Thymus (tissue), 11 donors: ENCODE results near the gene ABCG1. TPM values are rescaled to one million over a fixed set of nuclear protein-coding genes. Genes with fewer than 3 reads are reported as not detected.

Experiments used
- DNase-seq, 9 donors: peaks; one replicate each; pipeline ENCODE4 v3.0.0-alpha.2; 2013; ENCODE audit warnings: low spot score in 9 of 9, low read depth in 6 of 9, missing footprints in 1 of 9
- H3K27ac ChIP-seq, 2 donors: one replicate each; pipeline ENCODE4 v1.5.1; 2013; ENCODE audit warnings: control low read depth in 1 of 2, low read depth in 1 of 2, low read length in 1 of 2, mild to moderate bottlenecking in 1 of 2, moderate library complexity in 1 of 2
- H3K27me3 ChIP-seq, 2 donors: one replicate each; pipeline ENCODE4 v1.5.1; 2013; ENCODE audit warnings: low read length in 1 of 2; ENCODE audit not compliant: control insufficient read depth in 2 of 2, insufficient read depth in 1 of 2
- H3K36me3 ChIP-seq, 2 donors: one replicate each; pipeline ENCODE4 v1.5.1; 2013; ENCODE audit warnings: low read length in 1 of 2, mild to moderate bottlenecking in 1 of 2, moderate library complexity in 1 of 2; ENCODE audit not compliant: control insufficient read depth in 2 of 2, insufficient read depth in 2 of 2
- H3K4me1 ChIP-seq, 2 donors: one replicate each; pipeline ENCODE4 v1.5.1; 2013; ENCODE audit warnings: low read length in 2 of 2; ENCODE audit not compliant: control insufficient read depth in 2 of 2, insufficient read depth in 2 of 2
- H3K4me3 ChIP-seq, 2 donors: one replicate each; pipeline ENCODE4 v1.5.1; 2013; ENCODE audit warnings: low read length in 2 of 2, control low read depth in 1 of 2, mild to moderate bottlenecking in 1 of 2
- H3K9me3 ChIP-seq, 2 donors: one replicate each; pipeline ENCODE4 v1.5.1; 2013; ENCODE audit warnings: low read length in 1 of 2, mild to moderate bottlenecking in 1 of 2; ENCODE audit not compliant: control insufficient read depth in 2 of 2, insufficient read depth in 1 of 2
- WGBS: extraction: QIAGEN DNeasy Blood & Tissue Kit; methylation state at CpG from one replicate; pipeline ENCODE4 v1.1.7; 2013; 5-methylcytosine and 5-hydroxymethylcytosine counted together
- polyA plus RNA-seq: library from polyadenylated mRNA; stranded (reverse); fragments of 200-250 nt; gene quantifications from one replicate; pipeline ENCODE4 v1.2.3, GENCODE V29; 2013
- total RNA-seq: library from RNA; stranded (reverse); fragments of 120-200 nt; gene quantifications from one replicate; pipeline ENCODE4 v1.2.4, GENCODE V29; 2013
- donor health status: healthy.

The ABCG1 gene
- total and polyA plus RNA-seq, 2 donors: 20.5 to 28.8 TPM

GRCh38 chr21:42237577-42237976, 18.6 kb downstream of the ABCG1 start:
- Histone ChIP-seq H3K27ac (peak overlapping the region; percentile 29 to 40), H3K36me3 (no peaks in the 10 kb centered on the region), H3K4me3 (no peak overlapping the region), H3K27me3 (no peaks in the 10 kb centered on the region), H3K4me1 (peaks cover 77 to 84% of the 10 kb centered on the region in 2 donors), H3K9me3 (peaks cover 0 to 3% of the 10 kb centered on the region in 2 donors)
- DNase-seq: peak in 1 of 9 donors; percentile 75
- 19% methylated on average over 3 of the region's 3 CpGs for WGBS

GRCh38 chr21:42238185-42238934, 19.4 kb downstream of the ABCG1 start:
- Histone ChIP-seq H3K4me3 (peak overlapping the region in 1 of 2 donors; percentile 18), H3K27me3 (no peaks in the 10 kb centered on the region), H3K4me1 (peaks cover 74 to 81% of the 10 kb centered on the region in 2 donors), H3K9me3 (peaks cover 2 to 6% of the 10 kb centered on the region in 2 donors), H3K27ac (peak overlapping the region; percentile 27 to 31), H3K36me3 (no peaks in the 10 kb centered on the region)
- peak in 1 of 9 donors; percentile 61 for DNase-seq
- 47% methylated on average over 12 of the region's 12 CpGs for WGBS

- Histone ChIP-seq H3K4me1 (peaks cover 62 to 69% of the 10 kb centered on the region in 2 donors), H3K27me3 (no peaks in the 10 kb centered on the region), H3K27ac (no peak overlapping the region), H3K4me3 (no peak overlapping the region), H3K9me3 (peaks cover 2 to 6% of the 10 kb centered on the region in 2 donors), H3K36me3 (peaks cover 0 to under 1% of the 10 kb centered on the region in 2 donors)
- 98% methylated on average over 8 of the region's 8 CpGs for WGBS
- DNase-seq: no peak
Observed at GRCh38 chr21:42239556-42239955, 20.6 kb downstream of the ABCG1 start.

- peaks cover 62 to 65% of the 10 kb centered on the region in 2 donors for H3K4me1 ChIP-seq
- no peaks in the 10 kb centered on the region for H3K27me3 ChIP-seq
- no peak overlapping the region for H3K4me3 ChIP-seq
- H3K36me3 ChIP-seq: peaks cover 0 to 5% of the 10 kb centered on the region in 2 donors
- 77% methylated on average over 8 of the region's 8 CpGs for whole genome bisulfite sequencing
- no peak for DNase-seq
- peaks cover 2 to 6% of the 10 kb centered on the region in 2 donors for H3K9me3 ChIP-seq
- no peak overlapping the region for H3K27ac ChIP-seq
Observed at GRCh38 chr21:42239973-42240372, 21.0 kb downstream of the ABCG1 start.

- H3K27ac ChIP-seq: peak overlapping the region in 1 of 2 donors; percentile 2
- H3K4me1 ChIP-seq: peaks cover 43 to 46% of the 10 kb centered on the region in 2 donors
- 88% methylated on average over 9 of the region's 9 CpGs for WGBS
- H3K9me3 ChIP-seq: peaks cover 2 to 6% of the 10 kb centered on the region in 2 donors
- no peaks in the 10 kb centered on the region for H3K27me3 ChIP-seq
- peaks cover 0 to 9% of the 10 kb centered on the region in 2 donors for H3K36me3 ChIP-seq
- no peak for DNase-seq
- no peak overlapping the region for H3K4me3 ChIP-seq
Observed at GRCh38 chr21:42242611-42243010, 23.7 kb downstream of the ABCG1 start.

- peaks cover 2 to 6% of the 10 kb centered on the region in 2 donors for H3K9me3 ChIP-seq
- H3K4me1 ChIP-seq: peaks cover 39 to 42% of the 10 kb centered on the region in 2 donors
- 97% methylated on average over 6 of the region's 6 CpGs for WGBS
- no peak overlapping the region for H3K27ac ChIP-seq
- H3K4me3 ChIP-seq: no peak overlapping the region
- H3K27me3 ChIP-seq: no peaks in the 10 kb centered on the region
- DNase-seq: no peak
- H3K36me3 ChIP-seq: peaks cover 0 to 9% of the 10 kb centered on the region in 2 donors
Observed at GRCh38 chr21:42243026-42243425, 24.1 kb downstream of the ABCG1 start.

- peaks cover 20 to 23% of the 10 kb centered on the region in 2 donors for H3K4me1 ChIP-seq
- H3K9me3 ChIP-seq: peaks cover 2 to 10% of the 10 kb centered on the region in 2 donors
- H3K36me3 ChIP-seq: peaks cover 0 to 9% of the 10 kb centered on the region in 2 donors
- H3K27me3 ChIP-seq: no peaks in the 10 kb centered on the region
- DNase-seq: no peak
- H3K4me3 ChIP-seq: no peak overlapping the region
- 69% methylated on average over 10 of the region's 10 CpGs for WGBS
- H3K27ac ChIP-seq: peak overlapping the region in 1 of 2 donors; percentile 31
Observed at GRCh38 chr21:42245331-42246193, 26.6 kb downstream of the ABCG1 start.

GRCh38 chr21:42247716-42248115, 28.8 kb downstream of the ABCG1 start:
- no peak for DNase-seq
- H3K9me3 ChIP-seq: peaks cover 1 to 12% of the 10 kb centered on the region in 2 donors
- WGBS: 70% methylated on average over 11 of the region's 11 CpGs
- peaks cover 10 to 19% of the 10 kb centered on the region in 2 donors for H3K4me1 ChIP-seq
- no peak overlapping the region for H3K27ac ChIP-seq
- H3K27me3 ChIP-seq: no peaks in the 10 kb centered on the region
- H3K4me3 ChIP-seq: no peak overlapping the region
- H3K36me3 ChIP-seq: peaks cover 0 to 9% of the 10 kb centered on the region in 2 donors

GRCh38 chr21:42248241-42248640, 29.3 kb downstream of the ABCG1 start:
- Histone ChIP-seq H3K27me3 (no peaks in the 10 kb centered on the region), H3K36me3 (peaks cover 0 to 9% of the 10 kb centered on the region in 2 donors), H3K4me1 (peaks cover 7 to 15% of the 10 kb centered on the region in 2 donors), H3K9me3 (peaks cover 0 to 9% of the 10 kb centered on the region in 2 donors), H3K27ac (no peak overlapping the region), H3K4me3 (no peak overlapping the region)
- whole genome bisulfite sequencing: 92% methylated on average over 8 of the region's 8 CpGs
- DNase-seq: no peak
